ENCODE data around the gene ZNF185.

Gene ZNF185

GRCh38 chrX:152897222-152898131, at the start of gene ZNF185:
TSS of gene ZNF185 (plus strand) at chrX:152898067. CDS start at chrX:152914490, 16,423 bp downstream.
- DNase-seq (ENCODE audit: low read depth), result no peak

GRCh38 chrX:152850465-152850864, 47.4 kb upstream of the ZNF185 start:
- no peak for DNase-seq (ENCODE audit: low read depth)

GRCh38 chrX:152853986-152854385, 43.9 kb upstream of the ZNF185 start:
- DNase-seq (ENCODE audit: low read depth), result no peak

- DNase-seq (ENCODE audit: low read depth), result no peak
These were observed 36.8 kb upstream of the ZNF185 start for GRCh38 chrX:152861116-152861515.

GRCh38 chrX:152861826-152862225, 36.0 kb upstream of the ZNF185 start:
- DNase-seq (ENCODE audit: low read depth), result no peak

- no peak for DNase-seq (ENCODE audit: low read depth)
These were observed 32.5 kb upstream of the ZNF185 start for GRCh38 chrX:152865232-152865920.

- DNase-seq (ENCODE audit: low read depth), result no peak
These were observed 31.5 kb upstream of the ZNF185 start for GRCh38 chrX:152866386-152866785.

- DNase-seq (ENCODE audit: low read depth), result no peak
These were observed 27.9 kb upstream of the ZNF185 start for GRCh38 chrX:152869972-152870371.

GRCh38 chrX:152871260-152871659, 26.6 kb upstream of the ZNF185 start:
- no peak for DNase-seq (ENCODE audit: low read depth)

- DNase-seq (ENCODE audit: low read depth), result no peak
These were observed 25.3 kb upstream of the ZNF185 start for GRCh38 chrX:152872522-152872921.

GRCh38 chrX:152873361-152873760, 24.5 kb upstream of the ZNF185 start:
- DNase-seq (ENCODE audit: low read depth), result no peak

GRCh38 chrX:152876931-152877840, 20.7 kb upstream of the ZNF185 start:
- DNase-seq (ENCODE audit: low read depth), result no peak

- DNase-seq (ENCODE audit: low read depth), result no peak
These were observed 18.7 kb upstream of the ZNF185 start for GRCh38 chrX:152878976-152879755.

- no peak for DNase-seq (ENCODE audit: low read depth)
These were observed 16.6 kb upstream of the ZNF185 start for GRCh38 chrX:152881289-152881688.

- no peak for DNase-seq (ENCODE audit: low read depth)
These were observed 13.7 kb upstream of the ZNF185 start for GRCh38 chrX:152884171-152884570.

- no peak for DNase-seq (ENCODE audit: low read depth)
These were observed 11.2 kb upstream of the ZNF185 start for GRCh38 chrX:152886716-152887115.

GRCh38 chrX:152892499-152892898, 5.4 kb upstream of the ZNF185 start:
- DNase-seq (ENCODE audit: low read depth), result no peak

- DNase-seq (ENCODE audit: low read depth), result no peak
These were observed 4.6 kb upstream of the ZNF185 start for GRCh38 chrX:152892999-152893891.

- no peak for DNase-seq (ENCODE audit: low read depth)
These were observed 3.8 kb upstream of the ZNF185 start for GRCh38 chrX:152893980-152894610.

- DNase-seq (ENCODE audit: low read depth), result no peak
These were observed 2.7 kb upstream of the ZNF185 start for GRCh38 chrX:152895121-152895520.

Measured in HS-5 (cell line).